SK-N-SH (cell line): ENCODE data around the gene EPHB2. TPM values are rescaled to one million over a fixed set of nuclear protein-coding genes. Genes with fewer than 3 reads are reported as not detected.

ENCODE experiments used
- CTCF ChIA-PET: fragments of 300-600, 350-600 bp; formaldehyde crosslinking; extraction: SDS; loops from one replicate; lab custom pipeline; 2021; lab: Yijun Ruan, JAX
- POLR2A ChIA-PET: fragments of 350-600 bp; sonication (Branson Sonifier 250); formaldehyde crosslinking; extraction: SDS; loops from one replicate; lab custom pipeline; 2020; ENCODE audit warnings: antibody characterized with exemption, inconsistent platforms; lab: Yijun Ruan, JAX
- DNase-seq: peaks from one replicate; pipeline ENCODE4 v3.0.0; 2012
- H2AFZ ChIP-seq: fragments of 200-600 bp; sonication (generic); 2 replicates; pipeline ENCODE4 v1.8.1; 2016; ENCODE audit warnings: antibody characterized with exemption, mild to moderate bottlenecking, low read depth
- H3F3A ChIP-seq: fragments of 200-600 bp; sonication (generic); replicated peaks from 2 replicates; pipeline ENCODE3; 2016; ENCODE audit warnings: antibody characterized with exemption, mild to moderate bottlenecking; ENCODE audit not compliant: insufficient read depth
- H3K27ac ChIP-seq, 2 experiments: fragments of 200-500 bp in 1 of 2; fragments of 200-600 bp in 1 of 2; sonication (Bioruptor generic) in 1 of 2; sonication (generic), shearing (Covaris generic) in 1 of 2; 2 replicates each; pipeline versions ENCODE4 v1.5.1 to v1.6.1; 2014 to 2016; ENCODE audit warnings: low read depth in 2 of 2, inconsistent platforms in 1 of 2, low read length in 1 of 2, mild to moderate bottlenecking in 1 of 2, mixed read lengths in 1 of 2
- H3K27me3 ChIP-seq: fragments of 200-600 bp; sonication (generic), shearing (Covaris generic); 2 replicates; pipeline ENCODE4 v1.6.1; 2016; ENCODE audit warnings: mixed run types; ENCODE audit not compliant: insufficient read depth
- H3K36me3 ChIP-seq, 2 experiments: fragments of 200-500 bp in 1 of 2; fragments of 200-600 bp in 1 of 2; sonication (Bioruptor generic) in 1 of 2; sonication (generic) in 1 of 2; replicated peaks in 1 of 2; 2 replicates each; pipeline versions ENCODE3 to v1.5.1; 2014 to 2016; ENCODE audit warnings: low read length in 1 of 2, mild to moderate bottlenecking in 1 of 2; ENCODE audit not compliant: insufficient read depth in 2 of 2, control insufficient read depth in 1 of 2
- H3K4me1 ChIP-seq, 2 experiments: fragments of 200-500 bp in 1 of 2; fragments of 200-600 bp in 1 of 2; sonication (Bioruptor generic) in 1 of 2; sonication (generic), shearing (Covaris generic) in 1 of 2; 2 replicates each; pipeline versions ENCODE4 v1.5.1 to v1.6.1; 2014 to 2016; ENCODE audit warnings: low read depth in 1 of 2, low read length in 1 of 2, mixed run types in 1 of 2; ENCODE audit not compliant: insufficient read depth in 2 of 2, control insufficient read depth in 1 of 2
- H3K4me2 ChIP-seq: fragments of 200-600 bp; sonication (generic), shearing (Covaris generic); 2 replicates; pipeline ENCODE4 v1.6.1; 2017; ENCODE audit warnings: mixed run types
- H3K4me3 ChIP-seq, 2 experiments: fragments of 200-500 bp in 1 of 2; fragments of 200-600 bp in 1 of 2; sonication (Bioruptor generic) in 1 of 2; sonication (generic), shearing (Covaris generic) in 1 of 2; 2 replicates each; pipeline versions ENCODE4 v1.5.1 to v1.8.1; 2014 to 2016; ENCODE audit warnings: low read depth in 2 of 2, inconsistent platforms in 1 of 2, low read length in 1 of 2, mild to moderate bottlenecking in 1 of 2, mixed read lengths in 1 of 2, moderate library complexity in 1 of 2
- H3K79me2 ChIP-seq: fragments of 200-600 bp; sonication (generic); 2 replicates; pipeline ENCODE4 v1.8.1; 2017; ENCODE audit warnings: mild to moderate bottlenecking; ENCODE audit not compliant: insufficient read depth
- H3K9ac ChIP-seq: fragments of 200-600 bp; sonication (generic); 2 replicates; pipeline ENCODE4 v1.6.1; 2017; ENCODE audit warnings: mixed run types
- H3K9me2 ChIP-seq: fragments of 200-600 bp; sonication (generic); 2 replicates; pipeline ENCODE4 v1.6.1; 2017; ENCODE audit warnings: mixed run types
- H3K9me3 ChIP-seq: fragments of 200-600 bp; sonication (generic); 2 replicates; pipeline ENCODE4 v1.6.1; 2017; ENCODE audit warnings: mixed run types, mild to moderate bottlenecking, moderate library complexity
- H4K20me1 ChIP-seq: fragments of 200-600 bp; sonication (generic); 2 replicates; pipeline ENCODE4 v1.6.1; 2017; ENCODE audit warnings: mild to moderate bottlenecking, mixed run types; ENCODE audit not compliant: insufficient read depth
- CHD2 ChIP-seq: fragments of 150-350 bp; IDR thresholded peaks from 2 replicates; pipeline ENCODE4 v1.6.1; 2018; ENCODE audit warnings: low read length; ENCODE audit not compliant: partially characterized antibody
- EP300 ChIP-seq, 2 experiments: IDR thresholded peaks; 2 replicates each; pipeline versions ENCODE4 v1.4.0 to v1.6.1; 2012; ENCODE audit warnings: borderline replicate concordance in 1 of 2, low read depth in 1 of 2, low read length in 1 of 2
- EZH2phosphoT487 ChIP-seq: fragments of 200-600 bp; sonication (generic); IDR thresholded peaks from 2 replicates; pipeline ENCODE4 v1.6.1; 2017; ENCODE audit warnings: low read depth, mixed run types, mild to moderate bottlenecking, antibody characterized with exemption, moderate library complexity, borderline replicate concordance
- FOXJ3 ChIP-seq: sonication (generic); formaldehyde crosslinking; IDR thresholded peaks from 2 replicates; pipeline ENCODE4 v1.5.1; 2020; ENCODE audit warnings: mild to moderate bottlenecking, missing genetic modification reagents
- FOXM1 ChIP-seq: IDR thresholded peaks from 2 replicates; pipeline ENCODE4 v1.4.0; 2012; ENCODE audit warnings: low read depth, mild to moderate bottlenecking
- GATA2 ChIP-seq: sonication (generic); formaldehyde crosslinking; IDR thresholded peaks from 2 replicates; pipeline ENCODE4 v1.5.0; 2020; ENCODE audit warnings: mild to moderate bottlenecking, missing genetic modification reagents
- JUND ChIP-seq: IDR thresholded peaks from 2 replicates; pipeline ENCODE4 v1.4.0; 2012
- MAX ChIP-seq: IDR thresholded peaks from 2 replicates; pipeline ENCODE4 v1.4.0; 2012; ENCODE audit warnings: low read depth
- MXI1 ChIP-seq: IDR thresholded peaks from 2 replicates; pipeline ENCODE4 v1.6.1; 2012; ENCODE audit warnings: mild to moderate bottlenecking, low read depth, low read length, improper control_type of control experiment
- NFIC ChIP-seq: IDR thresholded peaks from 2 replicates; pipeline ENCODE4 v1.4.0; 2012; ENCODE audit warnings: borderline replicate concordance
- RAD21 ChIP-seq: IDR thresholded peaks from 2 replicates; pipeline ENCODE4 v1.6.1; 2012; ENCODE audit warnings: mild to moderate bottlenecking, low read length
- RCOR1 ChIP-seq: fragments of 150-350 bp; IDR thresholded peaks from 2 replicates; pipeline ENCODE4 v1.6.1; 2017; ENCODE audit warnings: antibody characterized with exemption, low read length
- REST ChIP-seq: IDR thresholded peaks from 2 replicates; pipeline ENCODE4 v1.6.1; 2012; ENCODE audit warnings: mild to moderate bottlenecking, low read depth, low read length, moderate library complexity
- RFX5 ChIP-seq: IDR thresholded peaks from 2 replicates; pipeline ENCODE4 v1.6.1; 2012; ENCODE audit warnings: mild to moderate bottlenecking, improper control_type of control experiment, low read length
- RXRA ChIP-seq: IDR thresholded peaks from 2 replicates; pipeline ENCODE4 v1.4.0; 2012; ENCODE audit warnings: low read depth, mild to moderate bottlenecking, borderline replicate concordance
- SMC3 ChIP-seq: IDR thresholded peaks from 2 replicates; pipeline ENCODE4 v1.6.1; 2012; ENCODE audit warnings: low read depth, low read length, improper control_type of control experiment
- TCF12 ChIP-seq: IDR thresholded peaks from 2 replicates; pipeline ENCODE4 v1.4.0; 2012
- YY1 ChIP-seq: IDR thresholded peaks from 2 replicates; pipeline ENCODE4 v1.4.0; 2012; ENCODE audit warnings: low read depth, mild to moderate bottlenecking
- WGBS: methylation state at CpG from one replicate; pipeline ENCODE4 v1.1.6; 2017; ENCODE audit warnings: low lambda C conversion rate; 5-methylcytosine and 5-hydroxymethylcytosine counted together
- polyA plus RNA-seq, 3 experiments: library from polyadenylated mRNA; depleted of rRNA; stranded (reverse); fragments of >200 nt; gene quantifications; 2 replicates each; pipeline ENCODE4 v1.2.3, GENCODE V29; 2012
- TF ChIP-seq, protein P1 (sequence below): fragments of 150-350 bp; IDR thresholded peaks from 2 replicates; pipeline ENCODE4 v1.6.1; 2017; ENCODE audit warnings: antibody characterized with exemption, low read length, low read depth, borderline replicate concordance
- TF ChIP-seq, protein P2 (sequence below): fragments of 150-350 bp; IDR thresholded peaks from 2 replicates; pipeline ENCODE4 v1.6.1; 2016; ENCODE audit warnings: mild to moderate bottlenecking, low read depth, low read length

The EPHB2 gene
- polyA plus RNA-seq, 1 of the 3 experiments (the other 2 are of a cell fraction) = 25.2 TPM

- no peak overlapping the region for H3K9ac ChIP-seq
- H3K4me2 ChIP-seq = no peak overlapping the region
- H3K9me2 ChIP-seq = no peaks in the 10 kb centered on the region
- no peak overlapping the region for H3K4me3 ChIP-seq
- H3K4me1 ChIP-seq = no peaks in the 10 kb centered on the region
- no peak overlapping the region for H3K27ac ChIP-seq
- POLR2A ChIA-PET = no interaction called here
- CTCF ChIA-PET = interaction anchor here (0.9 to 2.4 kb wide), 4 partner anchors 22 to 261 kb away, joined by 3 to 8 read pairs (median 4); no protein-coding TSS in a partner anchor
- peaks cover 2% of the 10 kb centered on the region; the same call in 1 of the 2 replicates for H3K9me3 ChIP-seq
- H3K79me2 ChIP-seq = no peaks in the 10 kb centered on the region
- H3K27me3 ChIP-seq = no peaks in the 10 kb centered on the region; the same call in 1 of the 2 replicates
- 90% methylated on average over 3 of the region's 3 CpGs for WGBS
- DNase-seq = no peak
- TF ChIP-seq JUND (no peak), RFX5 (no peak), MXI1 (no peak), RCOR1 (no peak)
- TF ChIP-seq, protein P1, sequence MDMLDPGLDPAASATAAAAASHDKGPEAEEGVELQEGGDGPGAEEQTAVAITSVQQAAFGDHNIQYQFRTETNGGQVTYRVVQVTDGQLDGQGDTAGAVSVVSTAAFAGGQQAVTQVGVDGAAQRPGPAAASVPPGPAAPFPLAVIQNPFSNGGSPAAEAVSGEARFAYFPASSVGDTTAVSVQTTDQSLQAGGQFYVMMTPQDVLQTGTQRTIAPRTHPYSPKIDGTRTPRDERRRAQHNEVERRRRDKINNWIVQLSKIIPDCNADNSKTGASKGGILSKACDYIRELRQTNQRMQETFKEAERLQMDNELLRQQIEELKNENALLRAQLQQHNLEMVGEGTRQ = no peak
- H3K36me3 ChIP-seq = no peaks in the 10 kb centered on the region
- no peak overlapping the region for H2AFZ ChIP-seq
- no peaks in the 10 kb centered on the region for H3F3A ChIP-seq
- H4K20me1 ChIP-seq = no peaks in the 10 kb centered on the region
These were observed 224.8 kb downstream of the EPHB2 start for GRCh38 chr1:22935433-22935832.

- no peaks in the 10 kb centered on the region for H3K36me3 ChIP-seq
- ChIA-PET POLR2A (no interaction called here), CTCF (interaction anchor here (0.9 to 1.0 kb wide), 2 partner anchors 248 to 262 kb away, joined by 3 to 4 read pairs; no protein-coding TSS in a partner anchor)
- H3K79me2 ChIP-seq = no peaks in the 10 kb centered on the region
- WGBS = 32% methylated on average over 2 of the region's 2 CpGs
- no peaks in the 10 kb centered on the region; the same call in 1 of the 2 replicates for H3K27me3 ChIP-seq
- no peaks in the 10 kb centered on the region for H4K20me1 ChIP-seq
- DNase-seq = no peak
- no peak for TF ChIP-seq NFIC
- no peak for TF ChIP-seq TCF12
- no peak for TF ChIP-seq MXI1
- no peak for TF ChIP-seq CHD2
- TF ChIP-seq JUND = no peak
- no peak for TF ChIP-seq REST
- TF ChIP-seq RXRA = no peak
- no peak for TF ChIP-seq GATA2 (CRISPR knock-in tag)
- TF ChIP-seq, protein P2, sequence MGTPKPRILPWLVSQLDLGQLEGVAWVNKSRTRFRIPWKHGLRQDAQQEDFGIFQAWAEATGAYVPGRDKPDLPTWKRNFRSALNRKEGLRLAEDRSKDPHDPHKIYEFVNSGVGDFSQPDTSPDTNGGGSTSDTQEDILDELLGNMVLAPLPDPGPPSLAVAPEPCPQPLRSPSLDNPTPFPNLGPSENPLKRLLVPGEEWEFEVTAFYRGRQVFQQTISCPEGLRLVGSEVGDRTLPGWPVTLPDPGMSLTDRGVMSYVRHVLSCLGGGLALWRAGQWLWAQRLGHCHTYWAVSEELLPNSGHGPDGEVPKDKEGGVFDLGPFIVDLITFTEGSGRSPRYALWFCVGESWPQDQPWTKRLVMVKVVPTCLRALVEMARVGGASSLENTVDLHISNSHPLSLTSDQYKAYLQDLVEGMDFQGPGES = no peak
- TF ChIP-seq FOXM1 = no peak
- no peak for TF ChIP-seq RAD21
- no peak for TF ChIP-seq EP300 (IDR thresholded peaks at IDR 0.05; ENCODE audit: borderline replicate concordance in 1 of 2, low read depth in 1 of 2, low read length in 1 of 2)
- TF ChIP-seq YY1 = no peak
- no peak for TF ChIP-seq EZH2phosphoT487
- TF ChIP-seq MAX = no peak
- no peak for TF ChIP-seq FOXJ3 (CRISPR knock-in tag)
- no peak for TF ChIP-seq SMC3
- H3K4me3 ChIP-seq = no peak overlapping the region
- no peaks in the 10 kb centered on the region for H3K4me1 ChIP-seq
- H3K27ac ChIP-seq = no peak overlapping the region
- H3K4me2 ChIP-seq = no peak overlapping the region
- no peak overlapping the region for H2AFZ ChIP-seq
- H3K9me2 ChIP-seq = no peaks in the 10 kb centered on the region
- H3K9ac ChIP-seq = no peak overlapping the region
- H3F3A ChIP-seq = no peaks in the 10 kb centered on the region
- H3K9me3 ChIP-seq = peaks cover 5% of the 10 kb centered on the region; the same call in 1 of the 2 replicates
These were observed 226.0 kb downstream of the EPHB2 start for GRCh38 chr1:22936681-22937080.
